H9 (cell line): ENCODE measurements around the gene HCRTR1. TPM values are rescaled to one million over a fixed set of nuclear protein-coding genes. Genes with fewer than 3 reads are reported as not detected.

Source experiments
- DNase-seq: peaks from one replicate; pipeline ENCODE4 v3.0.0-alpha.2; 2017
- H2AFZ ChIP-seq: one replicate; pipeline ENCODE4 v1.6.1; 2013; ENCODE audit warnings: mild to moderate bottlenecking, low read length, control low read depth, moderate library complexity
- H2AK5ac ChIP-seq: 2 replicates; pipeline ENCODE4 v1.6.1; 2013; ENCODE audit warnings: low read length, control low read depth, mixed read lengths; ENCODE audit not compliant: insufficient read length
- H2BK120ac ChIP-seq: one replicate; pipeline ENCODE4 v1.6.1; 2013; ENCODE audit warnings: low read depth, mild to moderate bottlenecking, low read length, control low read depth, inconsistent platforms; ENCODE audit not compliant: poor library complexity, severe bottlenecking
- H2BK12ac ChIP-seq: 2 replicates; pipeline ENCODE4 v1.6.1; 2013; ENCODE audit warnings: low read length, control low read depth, mixed read lengths, low read depth; ENCODE audit not compliant: insufficient read length
- H2BK15ac ChIP-seq: 2 replicates; pipeline ENCODE4 v1.6.1; 2013; ENCODE audit warnings: low read depth, low read length, control low read depth
- H2BK20ac ChIP-seq: one replicate; pipeline ENCODE4 v1.6.1; 2013; ENCODE audit warnings: low read depth, mild to moderate bottlenecking, low read length, control low read depth, inconsistent platforms; ENCODE audit not compliant: poor library complexity, severe bottlenecking
- H2BK5ac ChIP-seq: 2 replicates; pipeline ENCODE4 v1.6.1; 2013; ENCODE audit warnings: low read length, control low read depth, mixed read lengths; ENCODE audit not compliant: insufficient read length
- H3K14ac ChIP-seq: 2 replicates; pipeline ENCODE4 v1.6.1; 2013; ENCODE audit warnings: low read length, control low read depth; ENCODE audit not compliant: insufficient read depth
- H3K18ac ChIP-seq: 2 replicates; pipeline ENCODE4 v1.6.1; 2013; ENCODE audit warnings: low read depth, mild to moderate bottlenecking, mixed read lengths, low read length, control low read depth; ENCODE audit not compliant: insufficient read length
- H3K23ac ChIP-seq: 2 replicates; pipeline ENCODE4 v1.6.1; 2013; ENCODE audit warnings: low read length, control low read depth, mixed read lengths, low read depth; ENCODE audit not compliant: insufficient read length
- H3K23me2 ChIP-seq: 2 replicates; pipeline ENCODE4 v1.6.1; 2013; ENCODE audit warnings: low read depth, mild to moderate bottlenecking, mixed read lengths, low read length, control low read depth; ENCODE audit not compliant: insufficient read length, poor library complexity, severe bottlenecking
- H3K27ac ChIP-seq: 2 replicates; pipeline ENCODE4 v1.5.1; 2013; ENCODE audit warnings: low read length, control low read depth, mixed read lengths, low read depth; ENCODE audit not compliant: insufficient read length
- H3K27me3 ChIP-seq: 2 replicates; pipeline ENCODE4 v1.6.1; 2013; ENCODE audit warnings: low read length, control low read depth, inconsistent platforms; ENCODE audit not compliant: insufficient read depth
- H3K4ac ChIP-seq: 2 replicates; pipeline ENCODE4 v1.6.1; 2013; ENCODE audit warnings: low read depth, mild to moderate bottlenecking, control low read depth, inconsistent platforms, low read length, moderate library complexity
- H3K4me1 ChIP-seq: 2 replicates; pipeline ENCODE4 v1.6.1; 2013; ENCODE audit warnings: low read length, control low read depth, inconsistent platforms; ENCODE audit not compliant: insufficient read depth
- H3K4me2 ChIP-seq: 2 replicates; pipeline ENCODE4 v1.6.1; 2013; ENCODE audit warnings: low read length, control low read depth, mixed read lengths; ENCODE audit not compliant: insufficient read length, insufficient read depth
- H3K56ac ChIP-seq: 2 replicates; pipeline ENCODE4 v1.6.1; 2013; ENCODE audit warnings: low read depth, mild to moderate bottlenecking, mixed read lengths, low read length, control low read depth; ENCODE audit not compliant: insufficient read length
- H3K79me1 ChIP-seq: 2 replicates; pipeline ENCODE4 v1.6.1; 2013; ENCODE audit warnings: low read depth, mild to moderate bottlenecking, moderate library complexity, low read length, control low read depth, inconsistent platforms; ENCODE audit not compliant: insufficient read depth, poor library complexity, severe bottlenecking
- H3K79me2 ChIP-seq: 2 replicates; pipeline ENCODE4 v1.6.1; 2013; ENCODE audit warnings: low read length, control low read depth, inconsistent platforms; ENCODE audit not compliant: insufficient read depth
- H3K9ac ChIP-seq: 2 replicates; pipeline ENCODE4 v1.6.1; 2013; ENCODE audit warnings: low read length, control low read depth, mixed read lengths; ENCODE audit not compliant: insufficient read length; ENCODE audit errors: extremely low read depth
- H3K9me3 ChIP-seq: one replicate; pipeline ENCODE4 v1.6.1; 2013; ENCODE audit warnings: low read depth, low read length, inconsistent platforms; ENCODE audit not compliant: control insufficient read depth
- H3T11ph ChIP-seq: one replicate; pipeline ENCODE4 v1.6.1; 2013; ENCODE audit warnings: mild to moderate bottlenecking, low read length, control low read depth, inconsistent platforms
- H4K20me1 ChIP-seq: one replicate; pipeline ENCODE4 v1.6.1; 2013; ENCODE audit not compliant: control insufficient read depth, insufficient read length, insufficient read depth
- H4K5ac ChIP-seq: 2 replicates; pipeline ENCODE4 v1.6.1; 2013; ENCODE audit warnings: low read depth, mild to moderate bottlenecking, mixed read lengths, low read length, control low read depth; ENCODE audit not compliant: insufficient read length
- H4K8ac ChIP-seq: replicated peaks from 2 replicates; pipeline ENCODE4 v1.6.1; 2013; ENCODE audit warnings: low read length, control low read depth, mixed read lengths, low read depth; ENCODE audit not compliant: insufficient read length
- H4K91ac ChIP-seq: 2 replicates; pipeline ENCODE4 v1.6.1; 2013; ENCODE audit warnings: low read depth, mild to moderate bottlenecking, moderate library complexity, mixed read lengths, low read length, control low read depth; ENCODE audit not compliant: insufficient read length
- H3K27ac Mint-ChIP-seq, 3 experiments: 2 replicates in 2 of 3; 3 replicates in 1 of 3; pipeline ENCODE4 v1.8.0; 2020 to 2021; ENCODE audit warnings: mixed read lengths in 3 of 3, mild to moderate bottlenecking in 1 of 3, moderate library complexity in 1 of 3
- H3K27me3 Mint-ChIP-seq: 2 replicates; pipeline ENCODE4 v1.8.0; 2021; ENCODE audit warnings: low read depth, mild to moderate bottlenecking, moderate library complexity, mixed read lengths
- H3K36me3 Mint-ChIP-seq, 3 experiments: 2 replicates in 2 of 3; 3 replicates in 1 of 3; pipeline ENCODE4 v1.8.0; 2020 to 2021; ENCODE audit warnings: low read depth in 3 of 3, mixed read lengths in 3 of 3; ENCODE audit not compliant: insufficient read depth in 1 of 3
- H3K4me1 Mint-ChIP-seq, 2 experiments: 2 replicates each; pipeline ENCODE4 v1.8.0; 2020; ENCODE audit warnings: mixed read lengths in 2 of 2
- H3K4me3 Mint-ChIP-seq, 2 experiments: 2 replicates in 1 of 2; 3 replicates in 1 of 2; pipeline ENCODE4 v1.8.0; 2020 to 2021; ENCODE audit warnings: mild to moderate bottlenecking in 2 of 2, mixed read lengths in 2 of 2, moderate library complexity in 1 of 2
- H3K9me3 Mint-ChIP-seq, 2 experiments: 2 replicates in 1 of 2; 3 replicates in 1 of 2; pipeline ENCODE4 v1.8.0; 2020; ENCODE audit warnings: mild to moderate bottlenecking in 2 of 2, mixed read lengths in 2 of 2, moderate library complexity in 1 of 2
- WGBS: extraction: QIAGEN DNeasy Blood & Tissue Kit; methylation state at CpG from one replicate; pipeline ENCODE4 v1.1.7; 2013; ENCODE audit warnings: missing lambda C conversion rate, low lambda C conversion rate, mixed read lengths; ENCODE audit not compliant: insufficient read length; ENCODE audit errors: extremely low coverage; 5-methylcytosine and 5-hydroxymethylcytosine counted together
- total RNA-seq: library from RNA; stranded (reverse); gene quantifications from 2 replicates; pipeline ENCODE4 v1.2.1, GENCODE V29; 2021
- TF ChIP-seq, protein P1 (sequence below): fragments of 200-600 bp; sonication (generic); conservative IDR thresholded peaks from 3 replicates; pipeline ENCODE4 v1.8.0; 2021; ENCODE audit warnings: antibody characterized with exemption, mild to moderate bottlenecking

Gene HCRTR1
- total RNA-seq, 1 experiment from 2014 or later: not detected

DNA sequence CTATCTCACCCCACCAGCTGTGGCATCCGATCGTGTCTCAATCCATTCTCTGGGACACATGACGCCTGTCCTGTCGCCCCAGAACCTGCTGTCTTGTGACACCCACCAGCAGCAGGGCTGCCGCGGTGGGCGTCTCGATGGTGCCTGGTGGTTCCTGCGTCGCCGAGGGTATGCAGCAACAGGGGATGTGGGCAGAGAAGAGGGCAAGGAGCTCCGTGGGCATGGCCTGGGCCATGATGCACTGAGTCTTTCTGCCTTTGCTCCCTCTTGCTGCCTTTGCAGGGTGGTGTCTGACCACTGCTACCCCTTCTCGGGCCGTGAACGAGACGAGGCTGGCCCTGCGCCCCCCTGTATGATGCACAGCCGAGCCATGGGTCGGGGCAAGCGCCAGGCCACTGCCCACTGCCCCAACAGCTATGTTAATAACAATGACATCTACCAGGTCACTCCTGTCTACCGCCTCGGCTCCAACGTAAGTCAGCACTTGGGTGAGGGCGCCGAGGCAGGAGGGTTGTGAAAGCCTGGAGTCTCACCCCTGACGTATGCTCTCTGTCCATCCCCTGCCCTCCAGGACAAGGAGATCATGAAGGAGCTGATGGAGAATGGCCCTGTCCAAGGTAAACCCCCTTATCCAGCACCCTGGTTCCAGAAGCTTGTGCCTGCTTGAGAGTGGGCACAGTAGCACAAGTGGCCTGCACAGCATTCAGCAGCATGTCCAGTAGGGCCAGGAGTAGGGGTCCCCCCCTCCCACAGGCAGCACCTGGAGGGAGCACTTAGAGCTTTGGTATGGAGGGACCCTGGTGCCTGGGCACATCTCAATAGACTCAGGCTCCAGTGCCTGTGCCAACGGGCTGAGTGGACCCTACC lies 32.4 kb upstream of the HCRTR1 start:
- no peak overlapping the region for H4K8ac ChIP-seq
- H4K20me1 ChIP-seq: no peaks in the 10 kb centered on the region

More for the DNA sequence above, 32.4 kb upstream of the HCRTR1 start:
- Histone ChIP-seq H2BK20ac (no peak overlapping the region), H3K9ac (no peak overlapping the region), H3T11ph (no peak overlapping the region), H2BK5ac (no peak overlapping the region), H2AK5ac (no peak overlapping the region), H3K56ac (no peak overlapping the region), H2BK15ac (no peak overlapping the region), H2BK120ac (no peak overlapping the region), H2AFZ (no peak overlapping the region), H3K18ac (no peak overlapping the region), H4K5ac (no peak overlapping the region), H3K23me2 (no peaks in the 10 kb centered on the region), H3K27me3 (no peaks in the 10 kb centered on the region), H3K79me2 (no peaks in the 10 kb centered on the region), H2BK12ac (no peak overlapping the region), H3K4me2 (no peak overlapping the region), H3K79me1 (no peaks in the 10 kb centered on the region), H3K4me1 (peaks cover 5% of the 10 kb centered on the region; the same call in 1 of the 2 replicates), H3K23ac (no peak overlapping the region), H3K4ac (no peak overlapping the region), H3K27ac (no peak overlapping the region), H4K91ac (no peak overlapping the region), H3K9me3 (no peaks in the 10 kb centered on the region), H3K14ac (no peak overlapping the region)
- no CpG with 5 or more reads among the region's 27 CpGs for WGBS
- peaks cover 12% of the 10 kb centered on the region for H3K27me3 Mint-ChIP-seq
- H3K4me1 Mint-ChIP-seq: peaks cover 25 to 34% of the 10 kb centered on the region in 2 experiments
- DNase-seq: no peak
- H3K4me3 Mint-ChIP-seq: no peak overlapping the region
- TF ChIP-seq, protein P1, sequence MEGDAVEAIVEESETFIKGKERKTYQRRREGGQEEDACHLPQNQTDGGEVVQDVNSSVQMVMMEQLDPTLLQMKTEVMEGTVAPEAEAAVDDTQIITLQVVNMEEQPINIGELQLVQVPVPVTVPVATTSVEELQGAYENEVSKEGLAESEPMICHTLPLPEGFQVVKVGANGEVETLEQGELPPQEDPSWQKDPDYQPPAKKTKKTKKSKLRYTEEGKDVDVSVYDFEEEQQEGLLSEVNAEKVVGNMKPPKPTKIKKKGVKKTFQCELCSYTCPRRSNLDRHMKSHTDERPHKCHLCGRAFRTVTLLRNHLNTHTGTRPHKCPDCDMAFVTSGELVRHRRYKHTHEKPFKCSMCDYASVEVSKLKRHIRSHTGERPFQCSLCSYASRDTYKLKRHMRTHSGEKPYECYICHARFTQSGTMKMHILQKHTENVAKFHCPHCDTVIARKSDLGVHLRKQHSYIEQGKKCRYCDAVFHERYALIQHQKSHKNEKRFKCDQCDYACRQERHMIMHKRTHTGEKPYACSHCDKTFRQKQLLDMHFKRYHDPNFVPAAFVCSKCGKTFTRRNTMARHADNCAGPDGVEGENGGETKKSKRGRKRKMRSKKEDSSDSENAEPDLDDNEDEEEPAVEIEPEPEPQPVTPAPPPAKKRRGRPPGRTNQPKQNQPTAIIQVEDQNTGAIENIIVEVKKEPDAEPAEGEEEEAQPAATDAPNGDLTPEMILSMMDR: no peak
- H3K27ac Mint-ChIP-seq: no peak overlapping the region; a peak in 1 of 7 replicates
- H3K9me3 Mint-ChIP-seq: no peaks in the 10 kb centered on the region
- no peaks in the 10 kb centered on the region; a peak in 1 of 7 replicates for H3K36me3 Mint-ChIP-seq
